Measurements from ENCODE around the gene ABAT.

Gene ABAT

GRCh38 chr16:8818504-8819270, 144.3 kb downstream of the ABAT start:
- DNase-seq (ENCODE audit: low spot score): no peak

- no peak for DNase-seq (ENCODE audit: low spot score)
Measured at GRCh38 chr16:8819411-8820034, 145.1 kb downstream of the ABAT start.

GRCh38 chr16:8822403-8822802, 148.0 kb downstream of the ABAT start:
- no peak for DNase-seq (ENCODE audit: low spot score)

GRCh38 chr16:8826278-8826879, 152.0 kb downstream of the ABAT start:
- no peak for DNase-seq (ENCODE audit: low spot score)

GRCh38 chr16:8828541-8829165, 154.2 kb downstream of the ABAT start:
- DNase-seq (ENCODE audit: low spot score): no peak

- no peak for DNase-seq (ENCODE audit: low spot score)
Measured at GRCh38 chr16:8831450-8831849, 157.0 kb downstream of the ABAT start.

GRCh38 chr16:8831871-8832716, 157.7 kb downstream of the ABAT start:
- DNase-seq (ENCODE audit: low spot score): no peak

- no peak for DNase-seq (ENCODE audit: low spot score)
Measured at GRCh38 chr16:8832717-8833105, 158.3 kb downstream of the ABAT start.

Measured in AG08396 (cell line).